ENCODE data around the gene RBPMS2.

RBPMS2 gene

GRCh38 chr15:64781299-64781698 is 5.9 kb upstream of the RBPMS2 start:
- DNase-seq, result no peak

GRCh38 chr15:64780600-64781156 is 5.3 kb upstream of the RBPMS2 start:
- no peak for DNase-seq

GRCh38 chr15:64779630-64780029 is 4.2 kb upstream of the RBPMS2 start:
- no peak for DNase-seq

- DNase-seq, result no peak
Measured at GRCh38 chr15:64779024-64779423, 3.6 kb upstream of the RBPMS2 start.

GRCh38 chr15:64776402-64776786 is 1.0 kb upstream of the RBPMS2 start:
- DNase-seq, result no peak

GRCh38 chr15:64774629-64775493 is 528 bp downstream of the RBPMS2 start:
- no peak for DNase-seq

- no peak for DNase-seq
Measured at GRCh38 chr15:64774037-64774628, 1.3 kb downstream of the RBPMS2 start.

GRCh38 chr15:64773606-64774005 is 1.8 kb downstream of the RBPMS2 start:
- no peak for DNase-seq

- DNase-seq, result no peak
Measured at GRCh38 chr15:64772964-64773363, 2.4 kb downstream of the RBPMS2 start.

GRCh38 chr15:64772488-64772887 is 2.9 kb downstream of the RBPMS2 start:
- no peak for DNase-seq

- DNase-seq, result no peak
Measured at GRCh38 chr15:64770626-64771025, 4.8 kb downstream of the RBPMS2 start.

GRCh38 chr15:64767203-64767602 is 8.2 kb downstream of the RBPMS2 start:
- DNase-seq, result no peak

- no peak for DNase-seq
Measured at GRCh38 chr15:64766058-64766457, 9.3 kb downstream of the RBPMS2 start.

- DNase-seq, result no peak
Measured at GRCh38 chr15:64763874-64764273, 11.5 kb downstream of the RBPMS2 start.

- no peak for DNase-seq
Measured at GRCh38 chr15:64763462-64763861, 11.9 kb downstream of the RBPMS2 start.

- DNase-seq, result no peak
Measured at GRCh38 chr15:64763021-64763420, 12.4 kb downstream of the RBPMS2 start.

- DNase-seq, result no peak
Measured at GRCh38 chr15:64762546-64762945, 12.8 kb downstream of the RBPMS2 start.

- DNase-seq, result no peak
Measured at GRCh38 chr15:64761156-64761555, 14.2 kb downstream of the RBPMS2 start.

- no peak for DNase-seq
Measured at GRCh38 chr15:64760056-64760455, 15.3 kb downstream of the RBPMS2 start.

GRCh38 chr15:64755427-64755940 is 19.9 kb downstream of the RBPMS2 start:
- no peak for DNase-seq

- DNase-seq, result no peak
Measured at GRCh38 chr15:64754663-64755426, 20.5 kb downstream of the RBPMS2 start.

- no peak for DNase-seq
Measured at GRCh38 chr15:64753480-64754185, 21.8 kb downstream of the RBPMS2 start.

GRCh38 chr15:64751464-64751863 is 23.9 kb downstream of the RBPMS2 start:
- DNase-seq, result no peak
